Gastrocnemius medialis (tissue), 4 donors: ENCODE measurements around the gene DUSP2. TPM values are rescaled to one million over a fixed set of nuclear protein-coding genes. Genes with fewer than 3 reads are reported as not detected.
A peak's percentile ranks its signal among the peaks of the same experiment; 100 is the strongest.

ENCODE experiments used
- ATAC-seq, 2 donors: fragments of 150-250 bp; one replicate each; pipeline ENCODE4 v1.9.1; 2016
- DNase-seq, 2 donors: peaks; one replicate each; pipeline ENCODE4 v3.0.0-alpha.2; 2019
- H3K27ac ChIP-seq, 4 donors: fragments of 200-600 bp; sonication (generic); 1 replicate in 1 of 4; 2 replicates in 3 of 4; pipeline ENCODE4 v1.5.1; 2016 to 2018; ENCODE audit warnings: mild to moderate bottlenecking in 2 of 4, moderate library complexity in 1 of 4
- H3K27me3 ChIP-seq, 3 donors: fragments of 200-600 bp; sonication (generic) in 2 of 3; 1 replicate in 1 of 3; 2 replicates in 2 of 3; pipeline versions ENCODE4 v1.5.1 to v1.6.0; 2016 to 2019; ENCODE audit warnings: mild to moderate bottlenecking in 1 of 3, moderate library complexity in 1 of 3
- H3K36me3 ChIP-seq, 2 donors: fragments of 200-600 bp; sonication (generic) in 1 of 2; one replicate each; pipeline ENCODE4 v1.5.1; 2017 to 2018
- H3K4me1 ChIP-seq, 2 donors: fragments of 200-600 bp; sonication (generic) in 1 of 2; one replicate each; pipeline ENCODE4 v1.5.1; 2016 to 2017; ENCODE audit warnings: mild to moderate bottlenecking in 2 of 2
- H3K4me3 ChIP-seq, 4 donors: fragments of 200-600 bp; sonication (generic) in 3 of 4; 1 replicate in 1 of 4; 2 replicates in 3 of 4; pipeline ENCODE4 v1.5.1; 2016 to 2019; ENCODE audit warnings: mild to moderate bottlenecking in 2 of 4
- H3K9me3 ChIP-seq, 3 donors: fragments of 200-600 bp; sonication (generic) in 2 of 3; 1 replicate in 1 of 3; 2 replicates in 2 of 3; pipeline ENCODE4 v1.5.1; 2016 to 2019
- CTCF ChIP-seq, 5 experiments: fragments of 450-650 bp in 3 of 5; fragments of 200-600 bp in 2 of 5; sonication (generic) in 2 of 5; IDR thresholded peaks in 4 of 5; conservative IDR thresholded peaks in 1 of 5; 1 replicate in 4 of 5; 2 replicates in 1 of 5; pipeline ENCODE4 v1.5.1; 2016 to 2019; ENCODE audit warnings: antibody characterized with exemption in 5 of 5, mild to moderate bottlenecking in 3 of 5, moderate library complexity in 3 of 5
- POLR2A ChIP-seq, 2 donors: fragments of 450-650 bp; IDR thresholded peaks; one replicate each; pipeline ENCODE4 v1.6.1; 2017; ENCODE audit warnings: antibody characterized with exemption in 2 of 2, mild to moderate bottlenecking in 2 of 2, moderate library complexity in 2 of 2
- in situ Hi-C, 4 donors: fragments of 200-750 bp; cut with MboI; loops; one replicate each; pipeline versions ENCODE4 v1.15.0 to v1.8.0; 2017; ENCODE audit warnings: low sequenced_read_pairs in 4 of 4
- intact Hi-C: fragments of 100-400 bp; cut with DNase I; formaldehyde crosslinking; loops from one replicate; pipeline ENCODE4 v1.15.1; 2023; ENCODE audit warnings: low total_unique reads
- total RNA-seq, 4 donors: library from RNA; depleted of rRNA; stranded (reverse); fragments of >200 nt; gene quantifications; one replicate each; pipeline versions ENCODE4 v1.1.0 to v1.2.3, GENCODE V29; 2016

The DUSP2 gene
- total RNA-seq, 4 donors from 2014 or later, result 1.6 to 4.0 (median 2.9) TPM

GRCh38 chr2:96099861-96100798 lies 45.1 kb downstream of the DUSP2 start:
- H3K4me1 ChIP-seq, result peaks cover 14 to 19% of the 10 kb centered on the region in 2 donors
- intact Hi-C loops, result no loop called here
- no peaks in the 10 kb centered on the region for H3K9me3 ChIP-seq
- no peaks in the 10 kb centered on the region for H3K27me3 ChIP-seq
- no peak overlapping the region for H3K4me3 ChIP-seq
- no peaks in the 10 kb centered on the region for H3K36me3 ChIP-seq
- DNase-seq (peak; percentile 1 to 6), ATAC-seq (no peak)
- H3K27ac ChIP-seq, result peak overlapping the region; percentile 20 to 77 (median 76)
- TF ChIP-seq CTCF (IDR thresholded peaks at IDR 0.05 in 4 of 5, conservative IDR thresholded peaks at IDR 0.05 in 1 of 5) (no peak), POLR2A (IDR thresholded peaks at IDR 0.05) (no peak)
- in situ Hi-C loops, result loop anchor here in 2 of 4 donors (25.0 kb wide), 1 partner anchor 88 kb away; no protein-coding TSS in a partner anchor

GRCh38 chr2:96098900-96099590 lies 46.2 kb downstream of the DUSP2 start:
- Histone ChIP-seq H3K4me1 (peaks cover 14 to 19% of the 10 kb centered on the region in 2 donors), H3K27me3 (no peaks in the 10 kb centered on the region), H3K4me3 (no peak overlapping the region), H3K27ac (peak overlapping the region; percentile 68 to 77 (median 76)), H3K9me3 (no peaks in the 10 kb centered on the region), H3K36me3 (no peaks in the 10 kb centered on the region)
- DNase-seq (peak; percentile 25 to 45), ATAC-seq (peak; percentile 79 to 89)
- TF ChIP-seq POLR2A (IDR thresholded peaks at IDR 0.05) (no peak), CTCF (IDR thresholded peaks at IDR 0.05 in 4 of 5, conservative IDR thresholded peaks at IDR 0.05 in 1 of 5) (no peak)
- intact Hi-C loops (no loop called here), in situ Hi-C loops (no loop called here)

GRCh38 chr2:96097951-96098823 lies 47.1 kb downstream of the DUSP2 start:
- TF ChIP-seq CTCF (IDR thresholded peaks at IDR 0.05 in 4 of 5, conservative IDR thresholded peaks at IDR 0.05 in 1 of 5) (no peak), POLR2A (IDR thresholded peaks at IDR 0.05) (no peak)

GRCh38 chr2:96097441-96097840 lies 47.8 kb downstream of the DUSP2 start:
- intact Hi-C loops, result no loop called here
- Histone ChIP-seq H3K27me3 (no peaks in the 10 kb centered on the region), H3K27ac (peak overlapping the region in 2 of 4 donors; percentile 77), H3K4me3 (no peak overlapping the region), H3K4me1 (peaks cover 14 to 19% of the 10 kb centered on the region in 2 donors), H3K9me3 (no peaks in the 10 kb centered on the region), H3K36me3 (no peaks in the 10 kb centered on the region)
- ATAC-seq (no peak), DNase-seq (no peak)
- in situ Hi-C loops, result no loop called here
- TF ChIP-seq POLR2A (IDR thresholded peaks at IDR 0.05) (no peak), CTCF (IDR thresholded peaks at IDR 0.05 in 4 of 5, conservative IDR thresholded peaks at IDR 0.05 in 1 of 5) (no peak)

More at GRCh38 chr2:96097951-96098823, 47.1 kb downstream of the DUSP2 start:
- H3K36me3 ChIP-seq, result no peaks in the 10 kb centered on the region
- in situ Hi-C loops, result no loop called here
- intact Hi-C loops, result no loop called here
- no peaks in the 10 kb centered on the region for H3K27me3 ChIP-seq
- peaks cover 14 to 19% of the 10 kb centered on the region in 2 donors for H3K4me1 ChIP-seq
- ATAC-seq (no peak), DNase-seq (peak in 1 of 2 donors; percentile 4)
- no peak overlapping the region for H3K4me3 ChIP-seq
- no peaks in the 10 kb centered on the region for H3K9me3 ChIP-seq
- peak overlapping the region; percentile 68 to 77 (median 76) for H3K27ac ChIP-seq
